ENCODE data around the gene MTMR4.
"Not testable (repeated sequence)": the region's sequence is repeated elsewhere in the genome, so short reads cannot be mapped to it uniquely, and the experiment has no call there.

The MTMR4 gene

GRCh38 chr17:58491510-58492045, 22.9 kb downstream of the MTMR4 start:
- no peak for DNase-seq

DNA sequence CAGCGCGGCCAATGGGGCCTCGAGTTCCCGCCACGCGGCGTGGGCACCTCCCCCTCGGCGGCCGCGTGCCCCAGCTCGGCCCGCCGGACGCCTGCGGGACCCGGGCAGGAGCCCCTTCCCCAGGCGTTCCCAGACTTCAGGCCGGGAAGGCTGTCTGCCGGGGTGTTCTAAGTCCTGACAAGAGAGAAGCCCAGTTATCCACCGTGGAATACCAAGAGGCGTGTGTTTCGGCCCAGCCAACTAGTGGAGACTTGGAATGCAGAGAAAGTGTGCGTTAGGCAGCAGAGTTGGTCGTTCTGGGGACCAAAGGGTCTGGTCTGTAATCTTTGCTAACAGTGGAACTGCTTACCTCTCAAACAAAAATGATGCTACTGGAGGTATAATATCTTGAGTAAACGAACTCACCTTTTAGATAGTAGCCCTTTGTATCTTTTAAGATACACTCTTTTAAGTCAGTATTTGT, 26.0 kb downstream of the MTMR4 start:
- no peak for DNase-seq

DNA sequence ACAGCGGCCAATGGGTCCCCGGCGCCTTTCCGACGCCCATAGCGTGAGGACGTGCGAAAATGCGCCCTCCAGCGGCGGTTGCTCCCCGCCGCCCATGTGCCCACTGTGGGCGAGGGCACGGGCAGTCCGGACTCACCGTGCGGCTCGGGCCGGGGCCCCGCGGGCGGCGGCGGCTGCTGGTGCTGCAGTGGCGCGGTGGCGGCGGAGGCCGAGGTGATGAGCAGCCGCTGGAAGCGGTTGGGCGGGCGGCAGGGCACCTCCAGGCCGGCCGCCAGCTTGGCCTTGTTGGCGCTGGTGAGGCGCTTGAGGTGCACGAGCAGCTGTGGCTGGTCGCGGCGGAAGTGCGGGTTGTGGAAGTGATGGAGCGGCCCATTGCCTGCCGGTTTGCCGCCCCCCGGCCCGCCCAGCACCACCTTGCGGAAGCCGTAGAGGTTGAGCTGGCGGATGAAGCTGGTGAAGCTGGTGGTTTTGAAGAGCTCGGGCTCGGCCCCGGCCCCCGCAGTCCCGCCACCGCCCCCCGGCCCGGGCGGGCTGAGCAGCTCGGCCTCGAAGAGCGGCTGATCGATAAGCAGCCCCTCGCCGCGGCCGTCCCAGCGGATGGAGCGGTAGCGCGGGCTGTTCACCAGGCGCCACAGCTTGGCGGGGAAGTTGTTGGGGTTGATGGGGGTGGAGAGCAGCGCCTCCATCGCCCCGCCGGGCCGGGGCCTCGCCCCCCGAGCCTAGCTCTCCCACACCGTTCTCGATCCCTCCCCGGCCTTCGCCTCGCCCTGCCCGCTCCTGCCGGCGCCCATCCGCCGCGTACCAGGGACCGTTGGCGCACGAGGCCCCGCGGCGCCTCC, 26.6 kb downstream of the MTMR4 start, which contains the start of gene HSF5:
Gene HSF5, minus strand, starts transcription at position 820 of the 839 bp plus-strand sequence. Its CDS starts 134 bp downstream, at position 686.
- peak; percentile 78 to 83 for DNase-seq

DNA sequence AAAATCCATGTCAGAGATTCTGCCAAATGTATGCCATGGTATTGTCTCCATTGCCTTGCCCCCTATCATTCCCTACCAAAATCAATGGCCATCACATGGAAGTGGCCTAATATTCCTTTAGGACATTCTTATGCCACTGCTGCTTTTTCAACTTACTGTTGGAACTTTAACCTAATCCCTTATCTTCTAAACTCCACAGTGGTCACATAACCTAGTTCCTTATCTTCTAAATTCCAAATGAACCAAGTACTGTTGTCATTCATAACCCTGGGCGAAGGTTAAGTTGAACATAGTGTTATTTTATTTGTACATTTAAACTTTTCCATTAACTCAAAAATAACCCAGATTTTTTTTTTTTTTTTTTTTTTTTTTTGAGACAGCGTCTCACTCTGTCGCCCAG, 29.8 kb downstream of the MTMR4 start:
- DNase-seq: no peak

DNA sequence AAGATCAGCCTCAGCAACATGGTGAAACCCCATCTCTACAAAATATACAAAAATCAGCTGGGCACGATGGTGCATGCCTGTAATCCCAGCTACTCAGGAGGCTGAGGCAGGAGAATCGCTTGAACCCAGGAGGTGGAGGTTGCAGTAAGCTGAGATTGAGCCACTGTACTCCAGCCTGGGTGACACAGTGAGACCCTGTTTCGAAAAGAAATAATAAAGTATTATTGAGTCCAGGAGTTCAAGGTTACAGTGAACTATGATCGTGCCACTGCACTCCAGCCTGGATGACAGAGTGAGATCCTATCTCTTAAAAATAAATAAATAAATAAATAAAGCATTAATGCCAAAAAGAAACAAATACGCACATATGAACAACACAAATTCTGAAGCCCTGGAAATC, 32.6 kb downstream of the MTMR4 start:
- not testable (repeated sequence) for DNase-seq

GRCh38 chr17:58480090-58480489, 34.3 kb downstream of the MTMR4 start:
- DNase-seq: no peak

- no peak for DNase-seq
Measured at GRCh38 chr17:58476812-58477211, 37.6 kb downstream of the MTMR4 start.

GRCh38 chr17:58475985-58476384, 38.5 kb downstream of the MTMR4 start:
- DNase-seq: no peak

GRCh38 chr17:58470356-58470755, 44.1 kb downstream of the MTMR4 start:
- no peak for DNase-seq

GRCh38 chr17:58468944-58469343, 45.5 kb downstream of the MTMR4 start:
- no peak for DNase-seq

- no peak for DNase-seq
Measured at GRCh38 chr17:58455491-58455890, 58.9 kb downstream of the MTMR4 start.

GRCh38 chr17:58452738-58453137, 61.7 kb downstream of the MTMR4 start:
- DNase-seq: no peak

DNA sequence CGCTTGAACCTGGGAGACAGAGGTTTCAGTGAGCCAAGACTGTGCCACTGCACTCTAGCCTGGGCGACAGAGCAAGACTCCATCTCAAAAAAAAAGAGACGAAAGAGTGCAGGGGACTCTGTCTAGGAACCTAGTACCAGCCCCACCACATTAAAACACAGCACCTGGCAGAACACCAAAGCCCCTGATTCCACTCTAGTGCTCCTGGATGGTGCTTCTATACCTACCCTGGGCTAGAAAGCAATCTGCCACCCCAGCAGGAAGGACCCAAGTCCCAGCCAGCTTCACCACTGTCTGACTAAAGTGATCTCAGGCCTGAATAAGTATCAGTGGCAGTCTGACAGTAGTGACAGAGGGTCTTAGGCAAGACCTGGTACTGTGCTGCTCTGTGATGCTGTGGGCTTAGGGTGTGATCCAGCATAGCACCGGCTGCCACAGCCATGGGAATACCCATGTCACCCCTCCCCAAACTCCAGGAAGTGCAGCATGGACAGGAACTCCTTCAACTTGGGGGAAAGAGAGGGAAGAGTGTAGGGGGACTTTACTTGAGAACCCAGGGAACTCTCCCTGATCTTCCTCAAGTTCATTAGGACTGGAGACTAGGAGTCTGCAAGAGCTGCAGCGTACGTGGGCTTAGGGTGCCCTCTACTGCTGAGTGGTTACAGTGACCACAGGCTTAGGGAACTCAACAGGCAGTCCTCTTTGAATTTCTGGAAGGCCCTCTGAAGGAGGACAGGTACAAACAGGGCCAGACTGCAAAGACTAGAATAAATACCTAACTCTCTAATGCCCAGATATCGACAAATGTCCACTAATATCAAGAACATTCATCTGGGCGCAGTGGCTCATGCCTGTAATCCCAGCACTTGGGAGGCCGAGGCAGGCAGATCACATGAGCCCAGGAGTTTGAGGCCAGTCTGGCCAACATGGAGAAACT, 67.1 kb downstream of the MTMR4 start:
- DNase-seq: peak; percentile 66 to 67

- DNase-seq: no peak
Measured at GRCh38 chr17:58446086-58446485, 68.4 kb downstream of the MTMR4 start.
